NAMALWA (cell line): ENCODE measurements around the gene GSTA3.
"Not testable (repeated sequence)": the region's sequence is repeated elsewhere in the genome, so short reads cannot be mapped to it uniquely, and the experiment has no call there.

Source experiments
- DNase-seq: peaks from one replicate; pipeline ENCODE4 v3.0.0-alpha.2; 2015; ENCODE audit warnings: low spot score

GSTA3 gene

GRCh38 chr6:52858416-52858815, 51.1 kb downstream of the GSTA3 start:
- DNase-seq = no peak

GRCh38 chr6:52856137-52856536, 53.4 kb downstream of the GSTA3 start:
- DNase-seq = not testable (repeated sequence)

DNA sequence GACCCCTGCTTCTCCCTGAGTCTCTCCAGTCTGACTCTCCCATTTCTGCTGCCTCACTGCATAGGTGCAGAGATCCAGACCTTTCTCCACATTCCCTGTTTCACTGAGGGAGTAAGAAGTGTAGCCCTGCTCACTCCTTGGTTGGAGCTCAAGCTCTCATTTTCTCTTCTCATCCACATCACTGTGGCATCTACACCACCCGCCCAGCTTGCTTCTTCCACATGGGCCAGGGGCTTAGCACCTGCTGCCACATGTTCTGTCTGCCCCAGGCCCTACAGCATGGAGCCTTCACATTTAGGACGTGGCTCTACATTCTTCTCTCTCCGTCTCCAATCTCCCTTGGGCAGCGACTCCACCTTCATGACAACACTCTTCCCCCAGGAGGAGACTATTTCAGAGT, 60.4 kb downstream of the GSTA3 start:
- DNase-seq = no peak
